Ishikawa (cell line): ENCODE results near the gene PTPN14.

Experiments used
- CEBPB ChIP-seq: IDR thresholded peaks from 2 replicates; pipeline ENCODE4 v1.6.1; 2012
- CREB1 ChIP-seq: IDR thresholded peaks from 2 replicates; pipeline ENCODE4 v1.6.1; 2012; ENCODE audit warnings: low read depth
- EGR1 ChIP-seq: IDR thresholded peaks from 2 replicates; pipeline ENCODE4 v1.6.1; 2012
- EP300 ChIP-seq: IDR thresholded peaks from 2 replicates; pipeline ENCODE4 v1.6.1; 2012; ENCODE audit warnings: borderline replicate concordance
- FOXM1 ChIP-seq: IDR thresholded peaks from 2 replicates; pipeline ENCODE4 v1.6.1; 2012; ENCODE audit warnings: low read depth, borderline replicate concordance
- MAX ChIP-seq: IDR thresholded peaks from 2 replicates; pipeline ENCODE4 v1.6.1; 2012
- NFIC ChIP-seq: IDR thresholded peaks from 2 replicates; pipeline ENCODE4 v1.6.1; 2012
- RAD21 ChIP-seq: IDR thresholded peaks from 2 replicates; pipeline ENCODE4 v1.6.1; 2012; ENCODE audit warnings: low read depth
- REST ChIP-seq: IDR thresholded peaks from 2 replicates; pipeline ENCODE4 v1.6.1; 2012; ENCODE audit warnings: low read depth, mild to moderate bottlenecking
- TAF1 ChIP-seq: IDR thresholded peaks from 2 replicates; pipeline ENCODE4 v1.6.1; 2012; ENCODE audit warnings: low read depth, mild to moderate bottlenecking
- TCF12 ChIP-seq: IDR thresholded peaks from 2 replicates; pipeline ENCODE4 v1.6.1; 2012; ENCODE audit warnings: low read depth
- TEAD4 ChIP-seq: IDR thresholded peaks from 2 replicates; pipeline ENCODE4 v1.6.1; 2012
- USF1 ChIP-seq: IDR thresholded peaks from 2 replicates; pipeline ENCODE4 v1.6.1; 2012
- YY1 ChIP-seq: IDR thresholded peaks from 2 replicates; pipeline ENCODE4 v1.6.1; 2012; ENCODE audit warnings: low read depth
- ZBTB7A ChIP-seq: IDR thresholded peaks from 2 replicates; pipeline ENCODE4 v1.6.1; 2012; ENCODE audit warnings: low read depth

Gene PTPN14

GRCh38 chr1:214441119-214441518 is 110.3 kb downstream of the PTPN14 start:
- TF ChIP-seq TCF12 (no peak), USF1 (no peak), EGR1 (no peak), MAX (no peak), TEAD4 (no peak), NFIC (no peak)

GRCh38 chr1:214440219-214440965 is 111.0 kb downstream of the PTPN14 start:
- no peak for TF ChIP-seq RAD21
- no peak for TF ChIP-seq TCF12
- no peak for TF ChIP-seq REST
- TF ChIP-seq CEBPB, result no peak

- peak; percentile 10; the same call in 1 of the 2 replicates for TF ChIP-seq RAD21
- peak; percentile 96 for TF ChIP-seq CEBPB
- TF ChIP-seq ZBTB7A, result no peak
- no peak for TF ChIP-seq EP300
- TF ChIP-seq NFIC, result no peak
Observed at GRCh38 chr1:214439352-214440119, 111.9 kb downstream of the PTPN14 start.

GRCh38 chr1:214438530-214438929 is 112.9 kb downstream of the PTPN14 start:
- no peak for TF ChIP-seq EGR1
- TF ChIP-seq RAD21, result no peak
- no peak for TF ChIP-seq TCF12

GRCh38 chr1:214438075-214438474 is 113.3 kb downstream of the PTPN14 start:
- no peak for TF ChIP-seq TAF1
- TF ChIP-seq TEAD4, result no peak
- no peak for TF ChIP-seq REST
- TF ChIP-seq YY1, result no peak
- TF ChIP-seq CEBPB, result no peak
- TF ChIP-seq USF1, result no peak
- TF ChIP-seq EP300, result no peak

GRCh38 chr1:214435867-214436266 is 115.5 kb downstream of the PTPN14 start:
- TF ChIP-seq ZBTB7A, result no peak
- TF ChIP-seq CEBPB, result no peak
- TF ChIP-seq USF1, result no peak
- no peak for TF ChIP-seq EP300
- no peak for TF ChIP-seq MAX
- TF ChIP-seq CREB1, result no peak
- TF ChIP-seq EGR1, result no peak
- TF ChIP-seq TEAD4, result no peak
- TF ChIP-seq REST, result no peak
- TF ChIP-seq TCF12, result no peak
- no peak for TF ChIP-seq FOXM1
- TF ChIP-seq RAD21, result no peak
- TF ChIP-seq TAF1, result no peak
- TF ChIP-seq NFIC, result no peak
- TF ChIP-seq YY1, result no peak
